Muscle layer of colon (tissue), 2 donors: ENCODE measurements around the gene NRBP1.
A peak's percentile ranks its signal among the peaks of the same experiment; 100 is the strongest.

Experiments
- H3K27ac ChIP-seq: one replicate; pipeline ENCODE4 v1.7.0; 2013; ENCODE audit warnings: low read depth, mild to moderate bottlenecking, low read length, moderate library complexity
- H3K27me3 ChIP-seq, 2 donors: one replicate each; pipeline ENCODE4 v1.7.0; 2013; ENCODE audit warnings: low read length in 2 of 2, mild to moderate bottlenecking in 2 of 2; ENCODE audit not compliant: insufficient read depth in 2 of 2, control insufficient read depth in 1 of 2
- H3K36me3 ChIP-seq: one replicate; pipeline ENCODE4 v1.7.0; 2013; ENCODE audit warnings: mild to moderate bottlenecking, low read length; ENCODE audit not compliant: insufficient read depth
- H3K4me1 ChIP-seq: one replicate; pipeline ENCODE4 v1.7.0; 2013; ENCODE audit warnings: mild to moderate bottlenecking, low read length; ENCODE audit not compliant: insufficient read depth
- H3K4me3 ChIP-seq, 2 donors: one replicate each; pipeline ENCODE4 v1.7.0; 2013; ENCODE audit warnings: low read length in 2 of 2, low read depth in 1 of 2, mild to moderate bottlenecking in 1 of 2, moderate library complexity in 1 of 2
- H3K9ac ChIP-seq: one replicate; pipeline ENCODE4 v1.7.0; 2013; ENCODE audit warnings: low read length
- H3K9me3 ChIP-seq: one replicate; pipeline ENCODE4 v1.7.0; 2013; ENCODE audit warnings: mild to moderate bottlenecking, low read length
- donor health status: abdominal sarcoma.
- donor health status: Adenocarcinoma of cecum.

The NRBP1 gene

DNA sequence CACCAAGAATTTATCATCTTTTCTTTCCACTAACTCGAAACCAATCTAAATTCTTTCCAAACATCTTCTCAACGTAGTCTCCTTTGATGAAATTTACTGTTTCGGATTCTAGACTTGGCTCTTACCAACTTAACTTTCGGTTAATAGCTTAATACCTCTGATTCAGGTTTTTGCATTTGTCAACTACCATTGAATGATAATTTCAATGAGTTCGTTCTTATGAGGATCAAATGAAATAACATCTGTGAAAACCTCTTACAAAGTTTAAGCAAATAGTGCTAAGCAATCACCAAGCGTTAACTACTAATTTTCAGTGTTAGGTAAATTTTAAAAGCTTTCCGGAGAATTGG, 593 bp upstream of the NRBP1 start:
- Histone ChIP-seq H3K9me3 (no peaks in the 10 kb centered on the region), H3K4me1 (peaks cover 36% of the 10 kb centered on the region), H3K4me3 (peak overlapping the region; percentile 87 to 90), H3K9ac (peak overlapping the region; percentile 57), H3K36me3 (peaks cover under 1% of the 10 kb centered on the region), H3K27me3 (no peaks in the 10 kb centered on the region), H3K27ac (peak overlapping the region; percentile 87)

DNA sequence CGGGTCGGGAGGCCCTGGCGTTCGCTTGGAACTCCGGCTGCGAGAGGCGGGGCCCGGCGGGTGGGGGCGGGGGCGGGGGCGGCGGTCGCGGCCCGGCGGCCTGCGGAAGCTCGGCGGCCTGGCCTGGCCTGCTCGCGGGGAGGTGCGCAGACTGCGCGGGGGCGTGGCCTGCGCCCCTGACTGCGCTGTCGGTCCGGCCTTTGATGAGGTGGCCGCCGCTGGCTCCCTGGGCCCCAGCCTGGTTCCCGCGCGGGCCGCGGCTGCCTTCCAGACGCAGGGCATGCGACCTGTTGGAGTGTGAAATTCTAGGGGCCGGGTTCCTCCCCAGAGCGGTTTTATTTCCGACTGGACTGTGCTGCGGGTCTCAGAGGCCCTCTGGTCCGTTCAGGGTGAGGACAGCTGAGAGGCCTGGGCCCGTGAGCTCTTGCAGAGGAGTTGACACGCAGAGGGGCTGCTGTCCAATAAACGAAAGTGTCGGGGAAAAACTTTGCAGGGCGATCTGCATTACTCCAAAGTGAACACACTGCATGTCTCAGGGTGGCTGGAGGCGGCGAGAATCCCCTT, 629 bp downstream of the NRBP1 start:
- Histone ChIP-seq H3K4me1 (peaks cover 44% of the 10 kb centered on the region), H3K9ac (peak overlapping the region; percentile 85), H3K36me3 (peaks cover 12% of the 10 kb centered on the region), H3K4me3 (peak overlapping the region; percentile 87 to 90), H3K27me3 (no peaks in the 10 kb centered on the region), H3K27ac (peak overlapping the region; percentile 87), H3K9me3 (no peaks in the 10 kb centered on the region)

- H3K4me3 ChIP-seq: no peak overlapping the region
- H3K4me1 ChIP-seq: peaks cover 44% of the 10 kb centered on the region
- H3K9ac ChIP-seq: no peak overlapping the region
- peaks cover 36% of the 10 kb centered on the region for H3K36me3 ChIP-seq
- no peaks in the 10 kb centered on the region for H3K9me3 ChIP-seq
- no peaks in the 10 kb centered on the region for H3K27me3 ChIP-seq
- no peak overlapping the region for H3K27ac ChIP-seq
These were observed 3.0 kb downstream of the NRBP1 start for GRCh38 chr2:27431395-27431794.

GRCh38 chr2:27435628-27436027, 7.2 kb downstream of the NRBP1 start:
- Histone ChIP-seq H3K27ac (no peak overlapping the region), H3K36me3 (peaks cover 74% of the 10 kb centered on the region), H3K27me3 (no peaks in the 10 kb centered on the region), H3K4me3 (no peak overlapping the region), H3K4me1 (peaks cover 26% of the 10 kb centered on the region), H3K9ac (no peak overlapping the region), H3K9me3 (no peaks in the 10 kb centered on the region)

DNA sequence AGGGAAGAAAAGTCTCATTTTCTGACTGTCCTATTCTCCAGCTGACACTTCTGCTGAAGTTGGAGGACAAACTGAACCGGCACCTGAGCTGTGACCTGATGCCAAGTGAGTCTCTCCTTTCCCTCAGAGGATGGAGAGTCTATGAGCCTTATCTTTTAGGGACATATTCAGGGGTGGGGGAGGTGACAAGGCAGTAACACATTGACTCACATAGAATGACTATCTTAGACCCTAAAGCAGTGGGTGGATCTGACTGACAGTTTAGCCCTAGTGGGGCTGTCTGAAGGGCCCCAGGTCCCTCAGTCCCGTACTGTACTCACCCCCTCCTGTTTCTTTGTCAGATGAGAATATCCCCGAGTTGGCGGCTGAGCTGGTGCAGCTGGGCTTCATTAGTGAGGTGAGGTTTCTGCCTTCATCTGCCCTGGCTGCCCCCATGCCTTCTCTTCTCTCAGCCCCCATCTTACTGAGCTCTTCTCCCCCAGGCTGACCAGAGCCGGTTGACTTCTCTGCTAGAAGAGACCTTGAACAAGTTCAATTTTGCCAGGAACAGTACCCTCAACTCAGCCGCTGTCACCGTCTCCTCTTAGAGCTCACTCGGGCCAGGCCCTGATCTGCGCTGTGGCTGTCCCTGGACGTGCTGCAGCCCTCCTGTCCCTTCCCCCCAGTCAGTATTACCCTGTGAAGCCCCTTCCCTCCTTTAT, 12.9 kb downstream of the NRBP1 start:
- Histone ChIP-seq H3K27ac (no peak overlapping the region), H3K27me3 (no peaks in the 10 kb centered on the region), H3K4me3 (no peak overlapping the region), H3K9me3 (no peaks in the 10 kb centered on the region), H3K9ac (no peak overlapping the region), H3K36me3 (peaks cover 65% of the 10 kb centered on the region), H3K4me1 (peaks cover 5% of the 10 kb centered on the region)

DNA sequence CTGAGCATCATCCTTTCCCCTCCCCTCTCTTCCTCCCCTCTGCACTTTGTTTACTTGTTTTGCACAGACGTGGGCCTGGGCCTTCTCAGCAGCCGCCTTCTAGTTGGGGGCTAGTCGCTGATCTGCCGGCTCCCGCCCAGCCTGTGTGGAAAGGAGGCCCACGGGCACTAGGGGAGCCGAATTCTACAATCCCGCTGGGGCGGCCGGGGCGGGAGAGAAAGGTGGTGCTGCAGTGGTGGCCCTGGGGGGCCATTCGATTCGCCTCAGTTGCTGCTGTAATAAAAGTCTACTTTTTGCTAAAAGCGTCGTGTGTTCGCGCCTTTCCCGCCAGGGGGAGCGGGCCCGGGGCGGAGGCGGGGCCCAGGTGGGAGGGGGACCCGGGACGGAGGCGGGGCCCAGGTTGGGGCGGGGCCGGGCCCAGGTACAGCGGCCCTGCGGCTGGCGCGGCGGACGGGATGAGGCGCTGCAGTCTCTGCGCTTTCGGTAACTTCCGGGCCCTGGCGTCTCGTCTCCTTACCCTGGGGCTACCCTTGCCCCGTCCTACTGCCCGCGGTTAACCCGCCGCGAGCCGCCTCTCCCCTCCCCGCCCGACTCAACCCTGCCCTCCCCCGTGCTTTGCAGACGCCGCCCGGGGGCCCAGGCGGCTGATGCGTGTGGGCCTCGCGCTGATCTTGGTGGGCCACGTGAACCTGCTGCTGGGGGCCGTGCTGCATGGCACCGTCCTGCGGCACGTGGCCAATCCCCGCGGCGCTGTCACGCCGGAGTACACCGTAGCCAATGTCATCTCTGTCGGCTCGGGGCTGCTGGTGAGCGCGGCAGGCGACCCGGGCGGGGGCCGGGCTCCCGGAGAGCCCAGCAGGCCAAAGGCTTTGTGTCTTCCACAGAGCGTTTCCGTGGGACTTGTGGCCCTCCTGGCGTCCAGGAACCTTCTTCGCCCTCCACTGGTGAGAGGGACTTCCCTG, 13.8 kb downstream of the NRBP1 start, which contains the start of gene KRTCAP3:
TSS of gene KRTCAP3 (plus strand) at position 424 of the 962 bp plus-strand sequence. CDS start at position 456, 32 bp downstream.
- Histone ChIP-seq H3K27me3 (no peaks in the 10 kb centered on the region), H3K9me3 (no peaks in the 10 kb centered on the region), H3K4me1 (peaks cover 5% of the 10 kb centered on the region), H3K4me3 (no peak within 1 kb of the TSS), H3K9ac (no peak within 1 kb of the TSS), H3K27ac (no peak within 1 kb of the TSS), H3K36me3 (peaks cover 58% of the 10 kb centered on the region)

GRCh38 chr2:27442920-27443282, 14.5 kb downstream of the NRBP1 start:
- H3K9me3 ChIP-seq: no peaks in the 10 kb centered on the region
- no peak overlapping the region for H3K9ac ChIP-seq
- peaks cover 59% of the 10 kb centered on the region for H3K36me3 ChIP-seq
- no peak overlapping the region for H3K27ac ChIP-seq
- H3K4me3 ChIP-seq: no peak overlapping the region
- H3K4me1 ChIP-seq: peaks cover 5% of the 10 kb centered on the region
- H3K27me3 ChIP-seq: no peaks in the 10 kb centered on the region

GRCh38 chr2:27445155-27445554, 16.7 kb downstream of the NRBP1 start:
- no peaks in the 10 kb centered on the region for H3K27me3 ChIP-seq
- H3K4me3 ChIP-seq: no peak overlapping the region
- peaks cover 5% of the 10 kb centered on the region for H3K4me1 ChIP-seq
- H3K36me3 ChIP-seq: peaks cover 57% of the 10 kb centered on the region
- H3K27ac ChIP-seq: no peak overlapping the region
- H3K9ac ChIP-seq: no peak overlapping the region
- H3K9me3 ChIP-seq: no peaks in the 10 kb centered on the region

DNA sequence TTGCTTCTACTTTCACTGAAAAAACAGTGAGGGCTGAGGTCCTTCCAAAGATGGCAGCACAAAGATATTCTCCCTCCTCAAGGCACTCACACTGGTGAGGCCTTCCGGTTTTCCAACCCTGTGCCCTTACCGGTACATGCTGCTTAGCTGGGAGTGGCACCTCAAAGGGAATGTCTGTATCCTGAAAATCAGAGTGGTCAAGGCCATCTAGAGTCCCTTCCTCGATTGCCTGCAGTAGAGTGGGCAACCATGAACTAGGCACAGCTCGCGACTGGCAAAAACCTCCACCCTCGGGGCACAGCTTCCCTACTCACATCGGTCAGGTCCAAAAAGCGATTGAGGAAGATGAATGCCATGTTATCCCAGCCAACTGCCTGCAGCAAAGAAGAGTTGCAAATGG, 17.2 kb downstream of the NRBP1 start:
- Histone ChIP-seq H3K4me1 (peaks cover 5% of the 10 kb centered on the region), H3K9me3 (no peaks in the 10 kb centered on the region), H3K36me3 (peaks cover 53% of the 10 kb centered on the region), H3K27ac (no peak overlapping the region), H3K4me3 (no peak overlapping the region), H3K27me3 (no peaks in the 10 kb centered on the region), H3K9ac (no peak overlapping the region)

DNA sequence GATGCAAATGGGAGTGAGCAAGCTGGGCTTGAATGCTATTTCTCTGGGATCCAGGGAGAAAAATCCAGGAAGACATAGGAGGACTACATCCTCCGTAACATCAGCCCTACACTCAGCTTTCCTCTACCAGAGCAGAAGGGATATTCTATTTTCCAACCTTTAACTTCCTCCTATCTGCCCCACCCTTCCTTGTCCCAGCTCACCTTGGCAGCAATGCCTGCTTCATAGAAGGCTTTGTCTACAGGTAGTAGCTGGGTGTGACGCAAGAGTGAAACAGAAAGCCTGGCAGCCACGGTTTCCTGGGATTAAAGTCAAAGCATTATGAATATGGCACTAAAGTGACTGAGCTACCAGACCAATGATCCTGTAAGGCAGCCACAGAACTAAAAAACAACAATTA, 17.6 kb downstream of the NRBP1 start:
- Histone ChIP-seq H3K9me3 (no peaks in the 10 kb centered on the region), H3K4me3 (no peak overlapping the region), H3K9ac (no peak overlapping the region), H3K27ac (no peak overlapping the region), H3K36me3 (peaks cover 51% of the 10 kb centered on the region), H3K27me3 (no peaks in the 10 kb centered on the region), H3K4me1 (peaks cover 5% of the 10 kb centered on the region)

DNA sequence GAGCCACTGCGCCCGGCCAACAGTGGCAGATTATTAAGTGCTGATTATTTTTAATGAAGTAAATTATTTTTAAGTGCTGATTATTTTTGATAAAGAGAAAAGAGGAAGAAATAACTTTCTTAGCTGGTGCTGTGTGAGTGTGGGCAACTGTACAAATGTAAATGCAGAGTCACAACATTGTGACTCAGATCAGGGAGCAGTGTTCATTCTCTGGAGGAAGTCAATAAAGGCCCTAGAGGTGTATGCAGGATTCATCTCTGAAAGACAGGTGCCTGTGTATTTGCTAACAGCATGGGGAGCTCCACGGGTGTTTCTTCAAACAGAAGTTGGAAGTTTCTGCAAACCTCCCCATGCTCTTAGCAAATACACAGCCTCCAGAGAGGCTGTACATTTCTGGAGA, 19.9 kb downstream of the NRBP1 start:
- H3K4me3 ChIP-seq: no peak overlapping the region
- H3K9ac ChIP-seq: no peak overlapping the region
- peaks cover 57% of the 10 kb centered on the region for H3K36me3 ChIP-seq
- H3K27ac ChIP-seq: no peak overlapping the region
- no peaks in the 10 kb centered on the region for H3K9me3 ChIP-seq
- no peaks in the 10 kb centered on the region for H3K4me1 ChIP-seq
- H3K27me3 ChIP-seq: no peaks in the 10 kb centered on the region
